ENCODE results near the gene IL17RA. TPM values are rescaled to one million over a fixed set of nuclear protein-coding genes. Genes with fewer than 3 reads are reported as not detected.

IL17RA gene
- total and polyA plus RNA-seq, 2 experiments from 2014 or later: 3.2 to 9.6 TPM

DNA sequence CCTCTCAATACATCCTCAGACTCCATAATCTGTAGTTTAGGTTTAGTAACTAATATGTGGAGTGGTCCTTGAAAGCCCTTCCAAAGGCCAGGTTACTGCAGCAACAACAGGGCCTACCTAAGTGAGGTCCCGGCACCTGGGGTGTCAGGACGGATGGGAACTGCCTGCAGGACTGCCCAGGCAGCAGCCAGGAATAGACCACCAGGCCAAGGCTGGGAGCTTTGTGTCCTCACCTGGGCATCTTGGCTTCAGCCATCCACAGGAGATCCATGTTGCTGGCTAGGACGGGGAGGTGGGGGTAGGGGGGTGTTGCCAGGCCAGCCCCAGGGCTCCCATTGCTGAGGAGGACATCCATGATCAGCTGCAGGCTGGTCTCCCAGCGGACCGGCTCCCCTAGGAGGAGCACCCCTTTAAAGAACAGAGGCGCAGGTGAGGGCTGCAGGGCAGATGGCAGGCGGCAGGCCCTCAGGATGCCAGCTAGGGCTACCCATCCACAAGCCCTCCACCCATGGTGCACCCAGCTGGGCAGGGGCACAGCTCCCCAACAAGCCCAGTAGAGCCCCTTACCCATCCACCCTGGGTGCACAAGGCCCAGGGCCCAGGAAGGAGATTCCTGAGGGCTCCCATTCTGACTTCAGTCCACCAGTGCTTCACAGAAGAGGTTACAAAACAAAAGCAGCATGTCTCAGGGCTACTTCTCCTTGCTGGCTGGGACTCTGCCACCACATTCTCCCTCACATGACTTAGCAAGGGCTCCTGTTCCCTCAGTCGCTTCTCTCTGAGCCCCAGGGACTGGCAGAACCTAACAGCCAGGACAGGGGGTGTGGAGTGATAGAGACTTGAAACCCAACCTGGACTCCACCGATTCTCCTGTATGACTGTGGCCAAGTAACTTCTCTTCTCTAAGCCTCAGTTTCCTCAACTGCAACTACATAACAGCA lies 56.3 kb downstream of the IL17RA start:
- no peak for DNase-seq (ENCODE audit: low spot score)
- Histone ChIP-seq H3K9me2 (ENCODE audit: insufficient read depth) (no peaks in the 10 kb centered on the region), H3K4me2 (no peak overlapping the region), H3F3A (replicated peaks; ENCODE audit: low read depth) (peaks cover 16% of the 10 kb centered on the region), H3K36me3 (ENCODE audit: insufficient read depth) (no peaks in the 10 kb centered on the region; the same call in 1 of the 2 replicates), H4K20me1 (replicated peaks; ENCODE audit: insufficient read depth) (peaks cover 9% of the 10 kb centered on the region), H3K27me3 (ENCODE audit: insufficient read depth) (no peaks in the 10 kb centered on the region), H3K4me1 (ENCODE audit: insufficient read depth) (no peaks in the 10 kb centered on the region), H2AFZ (no peak overlapping the region), H3K4me3 (no peak overlapping the region), H3K27ac (ENCODE audit: low read depth) (no peak overlapping the region), H3K79me2 (replicated peaks; ENCODE audit: insufficient read depth) (peaks cover 9% of the 10 kb centered on the region)
- Mint-ChIP-seq H3K4me1 (no peaks in the 10 kb centered on the region), H3K9me3 (no peaks in the 10 kb centered on the region; the same call in 2 of the 3 replicates), H3K27ac (no peak overlapping the region), H3K4me3 (no peak overlapping the region), H3K36me3 (ENCODE audit: low read depth) (peaks cover 53% of the 10 kb centered on the region), H3K27me3 (ENCODE audit: insufficient read depth, low read depth, poor library complexity) (peaks cover 1% of the 10 kb centered on the region)
- ATAC-seq: no peak
- no peak for TF ChIP-seq STAT1 (IDR thresholded peaks at IDR 0.05; ENCODE audit: unreplicated experiment)

GRCh38 chr22:17143101-17143500 lies 58.3 kb downstream of the IL17RA start:
- Histone ChIP-seq H3K36me3 (ENCODE audit: insufficient read depth) (no peaks in the 10 kb centered on the region; the same call in 1 of the 2 replicates), H3K4me2 (no peak overlapping the region), H3K9me2 (ENCODE audit: insufficient read depth) (no peaks in the 10 kb centered on the region), H2AFZ (no peak overlapping the region), H3K79me2 (replicated peaks; ENCODE audit: insufficient read depth) (peaks cover 17% of the 10 kb centered on the region), H3K27ac (ENCODE audit: low read depth) (no peak overlapping the region), H3K4me1 (ENCODE audit: insufficient read depth) (no peaks in the 10 kb centered on the region), H3K4me3 (no peak overlapping the region), H3K27me3 (ENCODE audit: insufficient read depth) (no peaks in the 10 kb centered on the region), H3F3A (replicated peaks; ENCODE audit: low read depth) (peaks cover 13% of the 10 kb centered on the region), H4K20me1 (replicated peaks; ENCODE audit: insufficient read depth) (peaks cover 13% of the 10 kb centered on the region)
- ATAC-seq (no peak), DNase-seq (ENCODE audit: low spot score) (no peak)
- Mint-ChIP-seq H3K27me3 (ENCODE audit: insufficient read depth, low read depth, poor library complexity) (peaks cover 1% of the 10 kb centered on the region), H3K36me3 (ENCODE audit: low read depth) (peaks cover 52% of the 10 kb centered on the region), H3K4me1 (no peaks in the 10 kb centered on the region), H3K9me3 (peaks cover 4% of the 10 kb centered on the region; the same call in 1 of the 3 replicates), H3K4me3 (no peak overlapping the region), H3K27ac (no peak overlapping the region)
- TF ChIP-seq ZNF331 (CRISPR knock-in tag; IDR thresholded peaks at IDR 0.05; ENCODE audit: low read depth): no peak
- TF ChIP-seq POLR2AphosphoS5 (IDR thresholded peaks at IDR 0.05; ENCODE audit: low read depth): no peak
- no peak for TF ChIP-seq ZNF462 (CRISPR knock-in tag; IDR thresholded peaks at IDR 0.05)
- no peak for TF ChIP-seq CREB1 (CRISPR knock-in tag; IDR thresholded peaks at IDR 0.05; ENCODE audit: low read depth)
- TF ChIP-seq, protein P1, sequence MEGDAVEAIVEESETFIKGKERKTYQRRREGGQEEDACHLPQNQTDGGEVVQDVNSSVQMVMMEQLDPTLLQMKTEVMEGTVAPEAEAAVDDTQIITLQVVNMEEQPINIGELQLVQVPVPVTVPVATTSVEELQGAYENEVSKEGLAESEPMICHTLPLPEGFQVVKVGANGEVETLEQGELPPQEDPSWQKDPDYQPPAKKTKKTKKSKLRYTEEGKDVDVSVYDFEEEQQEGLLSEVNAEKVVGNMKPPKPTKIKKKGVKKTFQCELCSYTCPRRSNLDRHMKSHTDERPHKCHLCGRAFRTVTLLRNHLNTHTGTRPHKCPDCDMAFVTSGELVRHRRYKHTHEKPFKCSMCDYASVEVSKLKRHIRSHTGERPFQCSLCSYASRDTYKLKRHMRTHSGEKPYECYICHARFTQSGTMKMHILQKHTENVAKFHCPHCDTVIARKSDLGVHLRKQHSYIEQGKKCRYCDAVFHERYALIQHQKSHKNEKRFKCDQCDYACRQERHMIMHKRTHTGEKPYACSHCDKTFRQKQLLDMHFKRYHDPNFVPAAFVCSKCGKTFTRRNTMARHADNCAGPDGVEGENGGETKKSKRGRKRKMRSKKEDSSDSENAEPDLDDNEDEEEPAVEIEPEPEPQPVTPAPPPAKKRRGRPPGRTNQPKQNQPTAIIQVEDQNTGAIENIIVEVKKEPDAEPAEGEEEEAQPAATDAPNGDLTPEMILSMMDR (conservative IDR thresholded peaks at IDR 0.05; ENCODE audit: low read depth in 2 of 2): no peak
- no peak for TF ChIP-seq JUNB (IDR thresholded peaks at IDR 0.05; ENCODE audit: unreplicated experiment)
- TF ChIP-seq, protein P2, sequence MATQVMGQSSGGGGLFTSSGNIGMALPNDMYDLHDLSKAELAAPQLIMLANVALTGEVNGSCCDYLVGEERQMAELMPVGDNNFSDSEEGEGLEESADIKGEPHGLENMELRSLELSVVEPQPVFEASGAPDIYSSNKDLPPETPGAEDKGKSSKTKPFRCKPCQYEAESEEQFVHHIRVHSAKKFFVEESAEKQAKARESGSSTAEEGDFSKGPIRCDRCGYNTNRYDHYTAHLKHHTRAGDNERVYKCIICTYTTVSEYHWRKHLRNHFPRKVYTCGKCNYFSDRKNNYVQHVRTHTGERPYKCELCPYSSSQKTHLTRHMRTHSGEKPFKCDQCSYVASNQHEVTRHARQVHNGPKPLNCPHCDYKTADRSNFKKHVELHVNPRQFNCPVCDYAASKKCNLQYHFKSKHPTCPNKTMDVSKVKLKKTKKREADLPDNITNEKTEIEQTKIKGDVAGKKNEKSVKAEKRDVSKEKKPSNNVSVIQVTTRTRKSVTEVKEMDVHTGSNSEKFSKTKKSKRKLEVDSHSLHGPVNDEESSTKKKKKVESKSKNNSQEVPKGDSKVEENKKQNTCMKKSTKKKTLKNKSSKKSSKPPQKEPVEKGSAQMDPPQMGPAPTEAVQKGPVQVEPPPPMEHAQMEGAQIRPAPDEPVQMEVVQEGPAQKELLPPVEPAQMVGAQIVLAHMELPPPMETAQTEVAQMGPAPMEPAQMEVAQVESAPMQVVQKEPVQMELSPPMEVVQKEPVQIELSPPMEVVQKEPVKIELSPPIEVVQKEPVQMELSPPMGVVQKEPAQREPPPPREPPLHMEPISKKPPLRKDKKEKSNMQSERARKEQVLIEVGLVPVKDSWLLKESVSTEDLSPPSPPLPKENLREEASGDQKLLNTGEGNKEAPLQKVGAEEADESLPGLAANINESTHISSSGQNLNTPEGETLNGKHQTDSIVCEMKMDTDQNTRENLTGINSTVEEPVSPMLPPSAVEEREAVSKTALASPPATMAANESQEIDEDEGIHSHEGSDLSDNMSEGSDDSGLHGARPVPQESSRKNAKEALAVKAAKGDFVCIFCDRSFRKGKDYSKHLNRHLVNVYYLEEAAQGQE (IDR thresholded peaks at IDR 0.05; ENCODE audit: unreplicated experiment): no peak
- TF ChIP-seq STAT1 (IDR thresholded peaks at IDR 0.05; ENCODE audit: unreplicated experiment): no peak
- no peak for TF ChIP-seq EZH2phosphoT487 (IDR thresholded peaks at IDR 0.05; ENCODE audit: unreplicated experiment)
